Activated naive CD4-positive, alpha-beta T cell treated with anti-CD3 and anti-CD28 coated beads, Interleukin-2, amount 50 U/mL, for 72 hours (primary cell): ENCODE results near the gene SOX12. TPM values are rescaled to one million over a fixed set of nuclear protein-coding genes. Genes with fewer than 3 reads are reported as not detected.

ENCODE experiments used
- ATAC-seq, 2 donors: fragments of 150-1000 bp; cut with Tn5 transposase; 2 replicates each; pipeline ENCODE4 v1.10.0; 2021; ENCODE audit warnings: mild to moderate bottlenecking in 2 of 2, moderate library complexity in 2 of 2
- DNase-seq, 2 donors: peaks; one replicate each; pipeline ENCODE4 v3.0.0; 2021 to 2022; ENCODE audit warnings: low spot score in 2 of 2
- H3K27ac Mint-ChIP-seq, 2 donors: one replicate each; pipeline ENCODE4 v1.8.0; 2022; ENCODE audit warnings: mild to moderate bottlenecking in 2 of 2, mixed read lengths in 2 of 2
- H3K36me3 Mint-ChIP-seq, 2 donors: one replicate each; pipeline ENCODE4 v1.8.0; 2022; ENCODE audit warnings: mixed read lengths in 2 of 2
- H3K9me3 Mint-ChIP-seq, 2 donors: one replicate each; pipeline ENCODE4 v1.8.0; 2022; ENCODE audit warnings: mixed read lengths in 2 of 2
- total RNA-seq, 2 donors: library from RNA; stranded (reverse); gene quantifications; one replicate each; pipeline ENCODE4 v1.2.3, GENCODE V29; 2022

Gene SOX12
- 10 to 100 TPM in 1 of 2 donors, 1 to 10 TPM in 1; 4.9 to 11.8 TPM for total RNA-seq

DNA sequence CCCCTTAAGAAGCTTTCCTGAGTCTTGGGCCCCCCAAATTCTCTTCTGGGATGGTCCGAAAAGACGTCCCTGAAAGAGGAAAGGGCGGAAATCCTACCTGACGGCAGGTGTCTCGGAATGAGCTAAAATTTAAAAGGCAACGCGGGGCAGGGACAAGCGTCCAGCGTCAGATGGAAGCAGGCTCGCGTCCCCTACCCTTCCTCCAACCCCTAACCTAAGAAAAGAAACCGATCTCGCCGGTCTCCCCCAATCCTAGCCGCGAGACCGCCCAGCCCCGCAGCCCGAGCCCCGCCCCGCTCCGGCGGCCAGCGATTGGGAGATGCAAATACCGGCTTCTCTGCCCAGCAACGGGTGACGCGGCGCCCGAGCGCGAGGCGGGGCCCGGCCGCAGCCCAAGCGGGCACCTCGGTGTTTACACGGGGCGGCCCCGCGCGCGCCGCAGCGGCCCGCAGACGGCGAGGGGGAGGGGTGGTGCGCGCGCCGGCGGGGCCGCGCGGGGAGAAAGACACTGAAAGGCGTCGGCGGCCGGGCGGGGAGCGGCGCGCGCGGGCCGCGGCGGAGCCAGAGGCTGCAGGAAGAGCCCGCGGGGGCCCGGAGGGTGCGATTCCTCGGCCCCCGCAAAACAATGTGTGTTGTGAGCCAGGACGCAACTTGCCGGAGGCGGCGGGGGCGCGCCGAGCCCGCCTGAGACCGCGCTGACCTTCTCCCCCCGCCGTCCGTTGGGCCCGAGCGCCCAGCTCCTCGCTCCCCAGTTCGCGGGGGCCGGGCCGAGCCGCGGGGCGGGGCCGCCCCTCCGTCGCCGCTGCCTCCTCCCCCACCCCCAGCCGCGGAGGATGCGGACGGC lies at the start of gene SOX12:
Gene SOX12, plus strand, starts transcription at position 508 of the 844 bp plus-strand sequence. CDS start 373 bp downstream, outside the sequence.
- Mint-ChIP-seq H3K27ac (peak within 1 kb of the TSS; percentile 75 to 89), H3K36me3 (peaks cover 0 to 6% of the 10 kb centered on the region in 2 donors), H3K9me3 (no peaks in the 10 kb centered on the region)
- peak; percentile 78 to 84 for ATAC-seq
- peak; percentile 97 to 99 for DNase-seq

GRCh38 chr20:275791-276190 lies 49.6 kb upstream of the SOX12 start:
- no peak for ATAC-seq
- H3K27ac Mint-ChIP-seq = no peak overlapping the region

DNA sequence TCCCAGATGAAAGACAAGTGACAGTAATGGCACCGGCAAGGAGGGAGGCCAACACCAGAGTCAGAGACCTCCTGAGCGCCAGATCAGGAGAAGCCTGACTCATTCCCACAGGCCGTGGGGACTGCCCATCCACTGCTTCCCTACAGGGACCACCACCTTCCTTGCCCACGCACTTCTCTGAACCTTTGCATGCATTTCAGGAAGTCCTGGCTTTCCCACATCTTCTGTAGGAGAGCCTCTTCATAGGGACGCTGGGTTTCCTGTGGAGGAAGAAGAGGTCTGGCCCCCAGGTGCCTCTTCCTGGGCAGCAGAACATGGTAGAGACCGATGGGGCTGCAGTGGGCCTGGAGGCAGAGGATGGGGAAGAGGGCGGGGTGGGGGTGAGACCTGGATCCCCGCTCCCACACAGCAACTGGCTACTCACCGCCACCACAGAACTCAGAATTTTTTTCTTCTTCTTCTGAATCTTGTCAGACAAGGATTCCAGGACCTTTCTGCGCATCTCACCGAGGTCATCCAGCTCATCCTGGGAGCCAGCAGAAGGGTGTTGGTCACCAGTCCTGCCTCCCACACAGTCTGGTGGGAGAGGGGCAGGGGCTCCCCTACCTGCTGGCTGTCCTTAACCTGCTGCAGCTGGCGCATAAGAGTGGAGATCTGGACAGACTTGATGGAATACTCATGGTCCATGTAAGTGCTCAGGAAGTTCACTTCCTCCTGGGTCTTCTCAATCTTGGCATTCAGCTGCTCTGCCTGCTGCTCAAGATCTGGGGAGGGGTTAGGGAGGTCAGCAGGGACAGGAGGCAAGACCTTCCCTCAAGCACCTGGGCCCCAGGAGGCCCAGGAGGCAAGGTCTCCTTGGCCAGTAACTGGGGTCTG lies 48.5 kb upstream of the SOX12 start:
- H3K27ac Mint-ChIP-seq = peak overlapping the region in 1 of 2 donors; percentile 6
- H3K9me3 Mint-ChIP-seq = no peaks in the 10 kb centered on the region
- ATAC-seq = no peak
- DNase-seq = no peak
- H3K36me3 Mint-ChIP-seq = peaks cover 5 to 9% of the 10 kb centered on the region in 2 donors

More at GRCh38 chr20:275791-276190, 49.6 kb upstream of the SOX12 start:
- Mint-ChIP-seq H3K36me3 (peaks cover 5 to 9% of the 10 kb centered on the region in 2 donors), H3K9me3 (no peaks in the 10 kb centered on the region)
- DNase-seq = no peak

- ATAC-seq = no peak
- H3K9me3 Mint-ChIP-seq = no peaks in the 10 kb centered on the region
- H3K36me3 Mint-ChIP-seq = peaks cover 5 to 9% of the 10 kb centered on the region in 2 donors
- DNase-seq = no peak
- peak overlapping the region in 1 of 2 donors; percentile 6 for H3K27ac Mint-ChIP-seq
These were observed 47.9 kb upstream of the SOX12 start for GRCh38 chr20:277496-277781.

DNA sequence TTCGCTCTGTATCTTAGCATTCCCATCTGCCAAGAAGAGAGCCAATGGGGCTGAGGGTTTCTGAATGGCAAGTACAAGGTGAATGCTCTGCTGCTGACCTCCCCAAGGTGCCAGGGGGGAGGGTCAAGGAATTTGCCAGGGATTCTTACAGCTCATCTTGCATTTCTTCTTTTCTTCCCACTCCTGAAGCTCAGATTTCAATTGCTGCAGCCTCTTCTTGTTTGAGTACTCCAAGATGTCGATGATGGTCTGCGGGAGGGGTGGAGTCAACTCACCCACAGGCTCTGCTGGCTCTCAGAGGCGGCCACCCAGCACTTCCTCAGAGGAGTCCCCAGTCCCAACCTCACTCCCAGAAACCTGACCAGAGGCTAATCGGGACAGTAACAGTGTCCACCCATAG lies 47.2 kb upstream of the SOX12 start:
- H3K9me3 Mint-ChIP-seq = no peaks in the 10 kb centered on the region
- DNase-seq (no peak), ATAC-seq (no peak)
- H3K27ac Mint-ChIP-seq = no peak overlapping the region
- H3K36me3 Mint-ChIP-seq = peaks cover 5 to 9% of the 10 kb centered on the region in 2 donors

DNA sequence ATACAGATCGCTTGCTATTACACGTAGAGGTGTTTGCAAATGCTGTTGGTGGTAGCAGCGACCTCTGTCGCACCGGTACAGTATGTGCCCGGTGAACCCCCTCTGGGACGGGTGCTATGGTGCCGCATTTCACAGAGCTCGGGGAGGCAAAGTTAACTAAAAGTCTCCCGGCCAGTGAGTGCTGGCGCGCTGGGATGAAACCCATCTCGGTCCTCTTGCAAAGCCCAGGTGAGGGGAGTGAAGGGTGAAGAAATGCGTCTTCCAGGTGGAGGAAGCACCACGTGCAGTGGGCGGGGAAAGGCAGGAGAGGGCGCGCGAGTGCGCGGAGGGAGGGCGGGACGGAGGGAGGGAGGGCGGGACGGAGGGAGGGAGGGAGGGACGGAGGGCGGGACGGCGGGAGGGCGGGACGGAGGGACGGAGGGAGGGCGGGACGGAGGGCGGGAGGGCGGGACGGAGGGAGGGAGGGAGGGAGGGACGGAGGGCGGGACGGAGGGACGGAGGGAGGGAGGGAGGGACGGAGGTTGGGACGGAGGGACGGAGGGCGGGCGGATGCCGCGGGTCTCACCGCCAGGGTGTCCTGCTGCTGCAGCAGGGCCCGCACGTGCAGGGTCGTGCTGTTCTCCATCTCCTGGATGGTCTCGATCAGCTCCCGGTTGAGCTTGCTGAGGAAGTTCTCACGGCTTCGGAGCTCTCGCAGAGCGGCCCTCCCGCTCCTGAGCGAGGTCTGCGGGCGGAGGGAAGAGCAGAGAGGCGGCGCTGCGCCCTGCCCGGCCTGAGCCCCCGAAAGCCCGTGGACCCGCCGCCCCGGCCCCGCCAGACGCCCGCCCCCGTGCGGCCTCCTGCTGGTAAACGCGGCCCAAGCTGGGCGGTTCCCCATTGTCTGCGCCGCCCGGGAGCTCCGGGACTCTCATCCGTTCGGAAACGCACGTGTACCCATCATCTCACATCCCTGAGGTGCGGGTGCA lies 46.5 kb upstream of the SOX12 start:
- H3K36me3 Mint-ChIP-seq = peaks cover 5 to 9% of the 10 kb centered on the region in 2 donors
- ATAC-seq (no peak), DNase-seq (no peak)
- no peaks in the 10 kb centered on the region for H3K9me3 Mint-ChIP-seq
- H3K27ac Mint-ChIP-seq = no peak overlapping the region

DNA sequence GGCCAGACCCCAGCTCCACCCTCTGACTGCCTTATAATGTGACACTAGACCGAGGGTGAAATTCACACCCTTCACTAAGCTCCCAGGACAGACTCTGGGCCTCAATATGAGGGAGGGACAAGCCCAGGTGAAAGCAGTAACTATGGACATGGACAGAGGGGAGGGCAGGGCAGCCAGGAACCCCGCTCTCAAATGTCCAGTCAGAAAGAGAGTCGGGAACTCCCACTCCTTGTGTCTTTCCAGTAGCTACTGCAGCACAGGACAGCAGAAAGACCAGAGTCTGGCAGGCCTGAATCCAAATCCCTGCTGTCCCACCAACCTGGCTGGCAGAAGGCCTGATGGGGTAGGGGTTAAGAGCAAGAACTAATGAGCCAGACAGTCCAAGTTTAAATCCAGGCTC lies 41.2 kb upstream of the SOX12 start:
- no peak for ATAC-seq
- Mint-ChIP-seq H3K36me3 (peaks cover 0 to 3% of the 10 kb centered on the region in 2 donors), H3K9me3 (peaks cover 0 to 2% of the 10 kb centered on the region in 2 donors), H3K27ac (no peak overlapping the region)
- no peak for DNase-seq

DNA sequence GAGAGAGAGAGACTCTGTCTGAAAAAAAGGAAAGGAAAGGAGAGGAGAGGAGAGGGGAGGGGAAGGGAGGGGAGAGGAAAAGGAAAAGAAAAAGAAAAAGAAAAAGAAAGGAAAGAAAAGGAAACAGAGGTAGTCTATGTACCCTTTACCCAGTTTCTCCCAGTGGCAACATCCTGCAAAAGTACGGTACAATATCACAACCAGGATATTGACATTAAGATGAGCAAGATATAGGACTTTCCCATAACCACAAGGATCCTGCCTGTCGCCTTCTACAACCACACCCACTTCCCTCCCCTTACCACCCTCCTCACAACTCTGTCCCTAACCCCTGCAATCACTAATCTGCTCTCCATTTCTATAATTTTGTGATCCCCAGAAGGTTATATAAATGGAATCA lies 38.8 kb upstream of the SOX12 start:
- no peak overlapping the region for H3K27ac Mint-ChIP-seq
- peaks cover 0 to 5% of the 10 kb centered on the region in 2 donors for H3K36me3 Mint-ChIP-seq
- no peak for DNase-seq
- no peak for ATAC-seq
- peaks cover 0 to 4% of the 10 kb centered on the region in 2 donors for H3K9me3 Mint-ChIP-seq

DNA sequence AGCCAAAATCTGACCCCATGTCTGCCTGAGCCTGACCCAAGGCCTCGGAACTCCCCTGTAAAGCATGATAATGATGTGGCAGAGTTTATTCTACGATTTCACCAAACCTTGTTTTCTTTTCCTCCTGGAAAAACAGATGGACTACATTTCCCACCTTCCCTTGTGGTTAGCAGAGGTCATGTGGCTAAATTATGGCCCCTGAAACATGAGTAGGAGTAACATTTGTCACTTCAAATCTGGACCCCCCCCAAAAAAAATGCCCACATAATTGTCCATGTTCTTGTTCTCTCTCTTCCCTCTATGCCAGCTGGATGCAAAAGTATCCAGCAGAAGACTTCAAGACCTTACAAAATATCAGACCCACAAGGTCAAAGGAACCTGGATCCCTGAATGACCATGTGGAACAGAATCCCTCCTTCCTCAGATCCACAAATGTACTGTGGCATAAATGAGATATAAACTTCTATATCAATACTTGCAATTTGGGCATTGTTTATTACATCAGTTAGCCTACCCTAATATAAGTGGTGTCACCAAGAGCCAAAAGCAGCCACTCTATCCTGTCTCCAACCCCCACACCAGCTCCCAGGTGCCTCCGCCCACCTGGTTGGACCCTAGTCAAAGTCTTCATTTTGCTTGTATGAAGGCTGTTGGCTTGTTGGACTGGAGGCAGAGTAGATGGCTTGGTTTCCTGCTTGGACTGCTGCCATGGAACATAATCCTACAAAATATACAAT lies 36.2 kb upstream of the SOX12 start:
- no peak for ATAC-seq
- DNase-seq = no peak
- H3K9me3 Mint-ChIP-seq = peaks cover 0 to 4% of the 10 kb centered on the region in 2 donors
- peaks cover 0 to 5% of the 10 kb centered on the region in 2 donors for H3K36me3 Mint-ChIP-seq
- no peak overlapping the region for H3K27ac Mint-ChIP-seq

- peak overlapping the region in 1 of 2 donors; percentile 90 for H3K27ac Mint-ChIP-seq
- DNase-seq (no peak), ATAC-seq (peak in 1 of 2 donors; percentile 13)
- H3K9me3 Mint-ChIP-seq = peaks cover 0 to 4% of the 10 kb centered on the region in 2 donors
- H3K36me3 Mint-ChIP-seq = peaks cover 0 to 5% of the 10 kb centered on the region in 2 donors
These were observed 35.7 kb upstream of the SOX12 start for GRCh38 chr20:289693-290083.

DNA sequence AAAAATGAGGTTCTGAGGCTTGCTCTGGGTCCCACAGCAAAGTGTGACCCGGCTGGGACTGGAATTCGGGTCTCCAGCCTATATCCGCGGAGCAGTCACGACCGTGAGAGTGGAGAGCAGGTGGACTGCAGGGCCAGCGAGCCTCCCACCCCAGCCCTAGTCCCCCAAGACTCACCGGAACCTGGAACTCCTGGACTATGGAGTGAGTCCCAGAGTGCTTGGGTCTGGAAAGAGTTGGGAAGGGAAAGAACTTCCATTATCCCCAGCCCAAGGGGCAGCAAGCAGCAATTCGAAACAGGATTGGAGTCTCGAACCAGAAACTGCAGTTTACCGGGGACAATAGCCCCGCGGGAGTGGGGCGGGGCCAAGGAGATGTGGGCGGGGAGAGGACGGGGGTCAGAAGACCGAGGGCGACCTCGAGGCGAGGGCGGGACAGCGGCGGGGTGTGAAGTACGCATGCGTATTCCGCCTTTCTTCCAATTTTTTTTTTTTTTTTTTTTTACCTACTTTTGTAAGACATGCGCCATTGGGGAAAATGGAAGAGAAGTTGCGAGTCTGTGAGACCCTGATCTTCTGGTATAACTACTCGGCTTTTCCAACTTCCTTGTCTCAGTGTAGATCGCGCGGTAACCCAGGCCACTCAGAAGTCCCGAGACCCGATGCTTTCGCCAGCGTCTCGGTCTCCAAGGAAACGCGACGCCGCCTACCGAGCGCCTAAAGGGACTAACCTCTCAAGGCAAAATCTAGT lies 35.1 kb upstream of the SOX12 start, which contains the start of gene C20orf96:
Gene C20orf96, minus strand, starts transcription at position 667 of the 748 bp plus-strand sequence. Its CDS starts 140 bp downstream, at position 527.
- Mint-ChIP-seq H3K27ac (peak within 1 kb of the TSS in 1 of 2 donors; percentile 90), H3K36me3 (peaks cover 0 to 5% of the 10 kb centered on the region in 2 donors), H3K9me3 (peaks cover 0 to 4% of the 10 kb centered on the region in 2 donors)
- peak; percentile 95 to 96 for ATAC-seq
- DNase-seq = peak; percentile 84 to 88

GRCh38 chr20:294602-295001 lies 30.8 kb upstream of the SOX12 start:
- peaks cover 27 to 28% of the 10 kb centered on the region in 2 donors for H3K36me3 Mint-ChIP-seq
- H3K27ac Mint-ChIP-seq = no peak overlapping the region
- no peaks in the 10 kb centered on the region for H3K9me3 Mint-ChIP-seq
- no peak for DNase-seq
- ATAC-seq = no peak

DNA sequence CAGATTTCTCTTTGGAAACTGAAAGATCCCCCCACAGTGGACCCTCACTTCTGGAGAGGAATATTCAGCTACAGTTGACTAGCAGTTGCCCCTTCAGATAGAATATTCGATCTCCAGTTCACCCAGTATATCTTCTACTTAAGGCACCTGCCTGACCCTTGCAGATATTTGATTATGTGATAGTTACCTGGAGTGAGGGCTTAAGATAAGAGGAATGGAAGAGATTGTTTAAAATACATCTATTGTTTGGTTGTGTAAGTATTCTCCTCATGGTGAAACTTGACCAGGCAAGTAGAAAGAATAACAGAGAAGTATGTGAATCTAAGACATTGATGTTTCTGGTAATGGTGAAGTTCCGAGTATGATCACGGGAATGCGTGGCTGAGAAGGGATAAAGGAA lies 29.5 kb upstream of the SOX12 start:
- no peaks in the 10 kb centered on the region for H3K9me3 Mint-ChIP-seq
- H3K36me3 Mint-ChIP-seq = peaks cover 27 to 28% of the 10 kb centered on the region in 2 donors
- ATAC-seq (no peak), DNase-seq (no peak)
- H3K27ac Mint-ChIP-seq = peak overlapping the region; percentile 11 to 95

GRCh38 chr20:297098-297924 lies 28.0 kb upstream of the SOX12 start, which contains the start of gene ZCCHC3:
ZCCHC3 (plus strand) TSS chr20:297570; CDS start chr20:297587, 17 bp downstream.
- no peaks in the 10 kb centered on the region for H3K9me3 Mint-ChIP-seq
- H3K36me3 Mint-ChIP-seq = peaks cover 27 to 28% of the 10 kb centered on the region in 2 donors
- DNase-seq (peak; percentile 87 to 88), ATAC-seq (peak; percentile 87 to 91)
- H3K27ac Mint-ChIP-seq = peak within 1 kb of the TSS; percentile 95 to 100
